Keratinocyte (primary cell): ENCODE results near the gene AGFG2. TPM values are rescaled to one million over a fixed set of nuclear protein-coding genes. Genes with fewer than 3 reads are reported as not detected.

Source experiments
- DNase-seq: peaks from one replicate; pipeline ENCODE4 v3.0.0-alpha.2; 2011; ENCODE audit warnings: low read depth, missing footprints, low spot score
- FAIRE-seq: peaks from 2 replicates; lab custom pipeline; 2011; peaks lifted over from hg19 to GRCh38; lab: Jason Lieb, UNC
- H2AFZ ChIP-seq: 2 replicates; pipeline ENCODE4 v1.6.0; 2012; ENCODE audit warnings: low read length, control low read depth, inconsistent platforms; ENCODE audit not compliant: control insufficient read depth
- H3K27ac ChIP-seq: 2 replicates; pipeline ENCODE4 v1.5.1; 2011; ENCODE audit warnings: low read length; ENCODE audit not compliant: control insufficient read depth, insufficient read depth
- H3K27me3 ChIP-seq: 3 replicates; pipeline ENCODE4 v1.6.0; 2011; ENCODE audit warnings: low read length; ENCODE audit not compliant: control insufficient read depth, insufficient read depth; ENCODE audit errors: extremely low read depth
- H3K36me3 ChIP-seq, 2 experiments: 2 replicates in 1 of 2; 3 replicates in 1 of 2; pipeline ENCODE4 v1.5.1; 2011; ENCODE audit warnings: low read length in 2 of 2, mild to moderate bottlenecking in 1 of 2; ENCODE audit not compliant: control insufficient read depth in 2 of 2, insufficient read depth in 2 of 2; ENCODE audit errors: extremely low read depth in 1 of 2
- H3K4me1 ChIP-seq: 3 replicates; pipeline ENCODE4 v1.5.1; 2011; ENCODE audit warnings: low read length; ENCODE audit not compliant: control insufficient read depth, insufficient read depth; ENCODE audit errors: extremely low read depth
- H3K4me2 ChIP-seq: 3 replicates; pipeline ENCODE4 v1.6.0; 2011; ENCODE audit warnings: low read depth, low read length; ENCODE audit not compliant: control insufficient read depth, insufficient read depth; ENCODE audit errors: extremely low read depth
- H3K4me3 ChIP-seq, 3 experiments: fragments of 200-600 bp in 1 of 3; sonication (generic) in 1 of 3; 2 replicates in 2 of 3; 3 replicates in 1 of 3; pipeline ENCODE4 v1.5.1; 2011 to 2016; ENCODE audit warnings: low read length in 3 of 3, mild to moderate bottlenecking in 3 of 3, control low read depth in 2 of 3, inconsistent platforms in 1 of 3, low read depth in 1 of 3, mixed read lengths in 1 of 3, mixed run types in 1 of 3, moderate library complexity in 1 of 3; ENCODE audit not compliant: control insufficient read depth in 2 of 3, insufficient read depth in 2 of 3; ENCODE audit errors: extremely low read depth in 1 of 3
- H3K79me2 ChIP-seq: 2 replicates; pipeline ENCODE4 v1.6.0; 2012; ENCODE audit warnings: low read length; ENCODE audit not compliant: control insufficient read depth, insufficient read depth
- H3K9ac ChIP-seq: 3 replicates; pipeline ENCODE4 v1.6.0; 2011; ENCODE audit warnings: low read length; ENCODE audit not compliant: control insufficient read depth, insufficient read depth; ENCODE audit errors: extremely low read depth
- H3K9me1 ChIP-seq: 3 replicates; pipeline ENCODE4 v1.6.0; 2011; ENCODE audit warnings: low read length; ENCODE audit not compliant: control insufficient read depth, insufficient read depth; ENCODE audit errors: extremely low read depth
- H3K9me3 ChIP-seq: 2 replicates; pipeline ENCODE4 v1.5.1; 2012; ENCODE audit warnings: low read depth, low read length; ENCODE audit not compliant: control insufficient read depth
- H4K20me1 ChIP-seq: 3 replicates; pipeline ENCODE4 v1.6.0; 2011; ENCODE audit warnings: low read length; ENCODE audit not compliant: control insufficient read depth, insufficient read depth; ENCODE audit errors: extremely low read depth
- CTCF ChIP-seq, 3 experiments: IDR thresholded peaks in 1 of 3; conservative IDR thresholded peaks in 1 of 3; optimal IDR thresholded peaks in 1 of 3; 2 replicates in 2 of 3; 3 replicates in 1 of 3; pipeline versions ENCODE3 to v1.5.1; 2011; ENCODE audit warnings: low read length in 3 of 3, mild to moderate bottlenecking in 3 of 3, moderate library complexity in 2 of 3, control low read depth in 1 of 3, inconsistent platforms in 1 of 3; ENCODE audit not compliant: insufficient read depth in 2 of 3; ENCODE audit errors: extremely low read depth in 1 of 3
- EZH2 ChIP-seq: IDR thresholded peaks from one replicate; pipeline ENCODE4 v1.6.1; 2012; ENCODE audit warnings: inconsistent platforms, mild to moderate bottlenecking, low read length, moderate library complexity
- dilution Hi-C: fragments of 300-500 bp; cut with MboI; formaldehyde crosslinking; loops from one replicate; pipeline ENCODE4 v1.7.0; 2020; ENCODE audit warnings: low sequenced_read_pairs; ENCODE audit not compliant: extremely low pct_ligation_motif_present
- polyA plus RNA-seq, 5 experiments: library from polyadenylated mRNA; depleted of rRNA in 3 of 5; stranded (reverse) in 3 of 5; stranded (forward) in 1 of 5; unstranded in 1 of 5; fragments of >200 nt; gene quantifications; 1 replicate in 1 of 5; 2 replicates in 3 of 5; 3 replicates in 1 of 5; pipeline versions ENCODE4 v1.2.1 to v1.2.3, GENCODE V29; 2011 to 2012; ENCODE audit warnings: missing spikeins in 2 of 5, low read depth in 1 of 5, low replicate concordance in 1 of 5

The AGFG2 gene
- polyA plus RNA-seq, 1 donor (not counting 4 experiments of a cell fraction or from before 2014, with no cell fraction given): 3.4 TPM

- H3K4me3 ChIP-seq: no peak overlapping the region
- H3K9me3 ChIP-seq: no peaks in the 10 kb centered on the region
- dilution Hi-C loops: no loop called here
- H4K20me1 ChIP-seq: no peaks in the 10 kb centered on the region
- FAIRE-seq (no peak), DNase-seq (no peak)
- H3K79me2 ChIP-seq: no peaks in the 10 kb centered on the region
- H2AFZ ChIP-seq: no peak overlapping the region
- H3K9ac ChIP-seq: no peak overlapping the region
- H3K27me3 ChIP-seq: peaks cover 17% of the 10 kb centered on the region
- H3K36me3 ChIP-seq: no peaks in the 10 kb centered on the region
- no peaks in the 10 kb centered on the region for H3K9me1 ChIP-seq
- no peak overlapping the region for H3K4me2 ChIP-seq
- no peak overlapping the region for H3K27ac ChIP-seq
- H3K4me1 ChIP-seq: peaks cover 3% of the 10 kb centered on the region
- TF ChIP-seq CTCF (optimal IDR thresholded peaks at IDR 0.05 in 1 of 3, IDR thresholded peaks at IDR 0.05 in 1 of 3, conservative IDR thresholded peaks at IDR 0.05 in 1 of 3; ENCODE audit: extremely low read depth in 1 of 3, insufficient read depth in 2 of 3, low read length in 3 of 3) (no peak), EZH2 (no peak)
These were observed 27.1 kb downstream of the AGFG2 start for GRCh38 chr7:100566018-100566531.

GRCh38 chr7:100567031-100567730 lies 28.2 kb downstream of the AGFG2 start:
- no peaks in the 10 kb centered on the region for H3K79me2 ChIP-seq
- no peaks in the 10 kb centered on the region for H3K9me3 ChIP-seq
- peaks cover 3% of the 10 kb centered on the region for H3K4me1 ChIP-seq
- H3K27me3 ChIP-seq: peaks cover 23% of the 10 kb centered on the region
- H3K9me1 ChIP-seq: no peaks in the 10 kb centered on the region
- H3K4me2 ChIP-seq: no peak overlapping the region
- DNase-seq: no peak
- H3K27ac ChIP-seq: no peak overlapping the region
- FAIRE-seq: no peak
- TF ChIP-seq EZH2: no peak
- no peak for TF ChIP-seq CTCF (optimal IDR thresholded peaks at IDR 0.05 in 1 of 3, IDR thresholded peaks at IDR 0.05 in 1 of 3, conservative IDR thresholded peaks at IDR 0.05 in 1 of 3; ENCODE audit: extremely low read depth in 1 of 3, insufficient read depth in 2 of 3, low read length in 3 of 3)
- H3K36me3 ChIP-seq: no peaks in the 10 kb centered on the region
- H3K4me3 ChIP-seq: no peak overlapping the region
- no peaks in the 10 kb centered on the region for H4K20me1 ChIP-seq
- H2AFZ ChIP-seq: no peak overlapping the region
- dilution Hi-C loops: no loop called here
- H3K9ac ChIP-seq: no peak overlapping the region
